Lower leg skin (tissue), 3 donors: ENCODE data around the gene GRID2.

Experiments used
- POLR2A ChIP-seq, 2 donors: fragments of 450-650 bp; IDR thresholded peaks; one replicate each; pipeline ENCODE4 v1.6.1; 2016 to 2017; ENCODE audit warnings: antibody characterized with exemption in 2 of 2, mild to moderate bottlenecking in 1 of 2, moderate library complexity in 1 of 2
- TF ChIP-seq, protein P1 (sequence below), 3 donors: fragments of 450-650 bp; IDR thresholded peaks; one replicate each; pipeline ENCODE4 v1.5.1; 2016; ENCODE audit warnings: antibody characterized with exemption in 3 of 3, mild to moderate bottlenecking in 3 of 3, moderate library complexity in 2 of 3

DNA sequence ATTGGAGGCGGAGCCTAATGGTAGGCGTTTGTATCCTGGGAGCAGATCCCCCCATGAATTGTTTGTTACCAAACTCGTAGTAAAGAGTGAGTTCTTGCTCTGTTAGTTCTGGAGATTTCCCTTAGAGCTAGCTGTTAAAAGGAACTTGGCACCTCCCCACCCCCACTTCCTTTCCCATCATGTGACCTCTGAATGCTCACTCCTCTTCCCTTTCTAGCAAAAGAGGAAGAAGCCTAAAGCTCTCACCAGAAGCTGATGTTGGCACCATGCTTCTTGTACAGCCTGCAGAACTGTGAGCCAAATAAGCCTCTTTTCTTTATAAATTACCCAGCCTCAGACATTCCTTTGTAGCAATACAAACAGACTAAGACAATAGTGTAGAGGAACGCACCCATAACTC is 1511.0 kb downstream of the GRID2 start:
- TF ChIP-seq POLR2A (IDR thresholded peaks at IDR 0.05) = no peak
- TF ChIP-seq, protein P1, sequence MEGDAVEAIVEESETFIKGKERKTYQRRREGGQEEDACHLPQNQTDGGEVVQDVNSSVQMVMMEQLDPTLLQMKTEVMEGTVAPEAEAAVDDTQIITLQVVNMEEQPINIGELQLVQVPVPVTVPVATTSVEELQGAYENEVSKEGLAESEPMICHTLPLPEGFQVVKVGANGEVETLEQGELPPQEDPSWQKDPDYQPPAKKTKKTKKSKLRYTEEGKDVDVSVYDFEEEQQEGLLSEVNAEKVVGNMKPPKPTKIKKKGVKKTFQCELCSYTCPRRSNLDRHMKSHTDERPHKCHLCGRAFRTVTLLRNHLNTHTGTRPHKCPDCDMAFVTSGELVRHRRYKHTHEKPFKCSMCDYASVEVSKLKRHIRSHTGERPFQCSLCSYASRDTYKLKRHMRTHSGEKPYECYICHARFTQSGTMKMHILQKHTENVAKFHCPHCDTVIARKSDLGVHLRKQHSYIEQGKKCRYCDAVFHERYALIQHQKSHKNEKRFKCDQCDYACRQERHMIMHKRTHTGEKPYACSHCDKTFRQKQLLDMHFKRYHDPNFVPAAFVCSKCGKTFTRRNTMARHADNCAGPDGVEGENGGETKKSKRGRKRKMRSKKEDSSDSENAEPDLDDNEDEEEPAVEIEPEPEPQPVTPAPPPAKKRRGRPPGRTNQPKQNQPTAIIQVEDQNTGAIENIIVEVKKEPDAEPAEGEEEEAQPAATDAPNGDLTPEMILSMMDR (IDR thresholded peaks at IDR 0.05) = no peak
